Measurements from ENCODE around the gene ILKAP.

ILKAP gene

DNA sequence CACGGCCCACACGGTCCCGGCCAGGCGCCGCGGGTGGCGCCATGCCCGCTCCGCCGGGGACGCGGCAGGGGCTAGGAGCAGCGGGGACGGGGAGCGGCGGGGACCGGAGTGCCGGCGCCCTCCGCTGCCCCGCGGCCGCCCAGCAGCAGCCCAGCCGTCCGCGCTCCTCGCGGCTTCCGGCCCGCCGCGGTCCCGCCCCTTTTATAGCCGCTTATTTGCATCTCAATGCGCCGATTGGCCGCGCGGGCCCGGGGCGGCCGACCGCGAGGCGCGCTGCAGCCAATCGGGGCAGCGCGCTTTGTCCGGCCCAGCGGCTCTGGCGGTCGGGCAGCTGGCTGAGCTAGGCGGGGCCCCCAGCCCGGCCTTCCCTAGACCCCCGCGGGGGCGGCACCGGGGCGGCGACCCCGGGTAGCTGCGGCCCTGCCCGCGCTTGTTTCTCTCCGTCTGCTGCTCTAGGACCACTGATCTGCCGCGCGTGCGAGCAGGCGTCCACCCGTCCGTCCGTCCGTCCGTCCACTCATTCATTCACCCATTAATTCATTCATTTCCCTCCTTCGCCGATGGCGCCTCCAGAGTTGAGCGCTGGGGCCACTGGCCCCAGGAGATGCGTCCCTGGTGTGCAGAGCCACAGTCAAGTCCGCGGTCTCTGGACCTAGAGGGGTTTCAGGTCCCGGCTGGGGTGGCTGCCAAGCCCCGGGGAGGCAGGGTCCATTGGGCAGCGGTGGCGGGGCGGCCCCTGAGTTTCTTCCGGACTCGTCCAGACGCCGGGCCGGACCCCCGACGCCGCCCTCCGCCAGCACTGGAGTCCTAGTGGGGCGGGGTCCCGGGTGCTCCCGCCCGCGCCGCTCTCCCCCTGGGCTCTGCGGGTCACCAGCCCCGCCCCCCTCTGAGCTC, 36.6 kb upstream of the ILKAP start, which contains the start of gene HES6:
Gene HES6 (minus strand): TSS at position 176 of the 894 bp plus-strand sequence. CDS start 133 bp downstream, at position 43.
- TF ChIP-seq FOXP2 (optimal IDR thresholded peaks at IDR 0.05; ENCODE audit: borderline replicate concordance, extremely low read depth, extremely low read length, insufficient read depth) = peak; percentile 56
- TF ChIP-seq TAF1 (IDR thresholded peaks at IDR 0.05; ENCODE audit: borderline replicate concordance, insufficient read depth, low read length) = 0 out of 2 replicates have a peak, but pooled peaks have one; percentile 51
- TF ChIP-seq, protein P1, sequence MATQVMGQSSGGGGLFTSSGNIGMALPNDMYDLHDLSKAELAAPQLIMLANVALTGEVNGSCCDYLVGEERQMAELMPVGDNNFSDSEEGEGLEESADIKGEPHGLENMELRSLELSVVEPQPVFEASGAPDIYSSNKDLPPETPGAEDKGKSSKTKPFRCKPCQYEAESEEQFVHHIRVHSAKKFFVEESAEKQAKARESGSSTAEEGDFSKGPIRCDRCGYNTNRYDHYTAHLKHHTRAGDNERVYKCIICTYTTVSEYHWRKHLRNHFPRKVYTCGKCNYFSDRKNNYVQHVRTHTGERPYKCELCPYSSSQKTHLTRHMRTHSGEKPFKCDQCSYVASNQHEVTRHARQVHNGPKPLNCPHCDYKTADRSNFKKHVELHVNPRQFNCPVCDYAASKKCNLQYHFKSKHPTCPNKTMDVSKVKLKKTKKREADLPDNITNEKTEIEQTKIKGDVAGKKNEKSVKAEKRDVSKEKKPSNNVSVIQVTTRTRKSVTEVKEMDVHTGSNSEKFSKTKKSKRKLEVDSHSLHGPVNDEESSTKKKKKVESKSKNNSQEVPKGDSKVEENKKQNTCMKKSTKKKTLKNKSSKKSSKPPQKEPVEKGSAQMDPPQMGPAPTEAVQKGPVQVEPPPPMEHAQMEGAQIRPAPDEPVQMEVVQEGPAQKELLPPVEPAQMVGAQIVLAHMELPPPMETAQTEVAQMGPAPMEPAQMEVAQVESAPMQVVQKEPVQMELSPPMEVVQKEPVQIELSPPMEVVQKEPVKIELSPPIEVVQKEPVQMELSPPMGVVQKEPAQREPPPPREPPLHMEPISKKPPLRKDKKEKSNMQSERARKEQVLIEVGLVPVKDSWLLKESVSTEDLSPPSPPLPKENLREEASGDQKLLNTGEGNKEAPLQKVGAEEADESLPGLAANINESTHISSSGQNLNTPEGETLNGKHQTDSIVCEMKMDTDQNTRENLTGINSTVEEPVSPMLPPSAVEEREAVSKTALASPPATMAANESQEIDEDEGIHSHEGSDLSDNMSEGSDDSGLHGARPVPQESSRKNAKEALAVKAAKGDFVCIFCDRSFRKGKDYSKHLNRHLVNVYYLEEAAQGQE (IDR thresholded peaks at IDR 0.05; ENCODE audit: insufficient read depth in 1 of 2, low read depth in 2 of 2, low read length in 2 of 2) = no peak
- TF ChIP-seq POLR2AphosphoS5 (IDR thresholded peaks at IDR 0.05; ENCODE audit: low read depth, low read length) = peak; percentile 91
- TF ChIP-seq SIN3A (IDR thresholded peaks at IDR 0.05; ENCODE audit: borderline replicate concordance, insufficient read depth, low read length) = no peak

DNA sequence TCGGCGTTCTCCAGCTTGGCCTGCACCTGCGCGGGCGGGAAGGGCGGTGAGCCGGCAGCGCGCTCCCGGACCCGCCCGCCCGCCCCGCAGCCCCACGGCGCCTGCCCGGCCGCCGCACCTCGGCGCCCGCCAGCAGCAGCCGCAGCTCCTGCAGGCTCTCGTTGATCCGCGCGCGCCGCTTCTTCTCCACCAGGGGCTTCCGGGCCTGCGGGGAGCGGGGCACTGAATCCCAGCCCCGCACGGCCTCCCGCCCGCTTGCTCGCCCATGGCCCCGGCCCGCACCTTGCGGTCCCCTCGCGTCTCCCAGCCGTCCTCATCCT, 36.0 kb upstream of the ILKAP start:
- TF ChIP-seq TAF1 (IDR thresholded peaks at IDR 0.05; ENCODE audit: borderline replicate concordance, insufficient read depth, low read length) = no peak
- TF ChIP-seq, protein P1 (IDR thresholded peaks at IDR 0.05; ENCODE audit: insufficient read depth in 1 of 2, low read depth in 2 of 2, low read length in 2 of 2) = no peak
- no peak for TF ChIP-seq SIN3A (IDR thresholded peaks at IDR 0.05; ENCODE audit: borderline replicate concordance, insufficient read depth, low read length)
- no peak for TF ChIP-seq FOXP2 (optimal IDR thresholded peaks at IDR 0.05; ENCODE audit: borderline replicate concordance, extremely low read depth, extremely low read length, insufficient read depth)
- TF ChIP-seq POLR2AphosphoS5 (IDR thresholded peaks at IDR 0.05; ENCODE audit: low read depth, low read length) = no peak

DNA sequence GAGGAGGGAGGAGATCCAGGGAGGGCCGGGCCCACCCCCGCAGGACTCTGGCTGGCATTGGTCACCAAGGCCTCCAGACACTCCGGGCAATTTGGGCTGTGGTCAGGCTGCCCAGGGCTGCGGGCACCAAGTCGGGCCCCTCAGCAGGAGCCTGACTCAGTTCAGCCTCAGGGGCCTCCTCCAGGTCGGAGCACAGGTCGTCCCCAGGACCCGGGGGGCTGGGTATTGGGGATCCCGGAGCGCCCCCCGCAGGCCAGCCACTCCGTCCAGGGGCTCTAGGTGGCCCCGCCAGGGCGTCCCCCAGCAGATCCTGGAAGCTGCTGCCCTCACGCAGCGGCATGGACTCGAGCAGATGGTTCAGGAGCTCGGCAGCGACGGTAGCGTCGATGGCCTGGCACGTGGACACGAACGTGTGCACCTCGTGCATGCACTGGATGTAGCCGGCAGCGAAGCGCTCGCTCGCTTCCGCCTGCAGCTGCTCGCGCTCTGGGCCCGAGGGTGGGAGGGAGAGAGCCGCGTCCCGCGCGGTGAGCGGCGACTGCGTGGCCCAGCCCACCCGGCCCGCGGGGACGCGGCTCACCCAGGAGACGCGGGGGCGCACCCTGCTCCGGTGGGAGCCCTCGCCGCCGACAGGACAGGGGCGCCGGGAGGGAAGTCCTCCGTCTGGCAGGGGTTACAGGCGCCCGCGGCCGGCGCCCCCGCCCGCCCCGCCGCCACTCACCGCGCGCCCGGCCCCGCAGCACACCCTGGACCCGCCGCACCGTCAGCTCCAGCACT, 35.5 kb upstream of the ILKAP start:
- peak; percentile 54 for TF ChIP-seq FOXP2 (optimal IDR thresholded peaks at IDR 0.05; ENCODE audit: borderline replicate concordance, extremely low read depth, extremely low read length, insufficient read depth)
- TF ChIP-seq TAF1 (IDR thresholded peaks at IDR 0.05; ENCODE audit: borderline replicate concordance, insufficient read depth, low read length) = no peak

DNA sequence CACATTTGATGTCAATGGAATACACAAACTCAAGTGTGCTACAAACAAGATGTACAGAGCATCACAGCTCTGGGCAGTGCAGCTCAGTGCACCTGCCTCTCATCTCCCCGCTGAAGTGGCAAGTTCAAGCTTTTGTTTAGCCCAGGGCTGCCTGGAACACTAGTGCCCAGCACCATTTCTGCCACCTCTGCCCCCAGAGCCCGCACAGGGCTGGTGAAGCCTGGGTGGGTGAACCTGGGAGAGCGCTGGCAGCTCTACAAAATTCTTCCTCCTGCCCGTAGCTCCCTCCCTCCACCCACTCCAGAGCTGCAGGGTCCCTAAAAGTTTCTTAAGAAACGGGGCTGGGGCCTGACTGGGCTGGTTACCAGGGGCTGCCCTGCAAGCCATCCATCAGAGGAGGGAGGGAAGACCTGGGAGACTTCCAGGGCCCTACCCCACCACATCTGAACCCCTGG, 34.8 kb upstream of the ILKAP start:
- no peak for TF ChIP-seq TAF1 (IDR thresholded peaks at IDR 0.05; ENCODE audit: borderline replicate concordance, insufficient read depth, low read length)
- no peak for TF ChIP-seq POLR2AphosphoS5 (IDR thresholded peaks at IDR 0.05; ENCODE audit: low read depth, low read length)
- TF ChIP-seq FOXP2 (optimal IDR thresholded peaks at IDR 0.05; ENCODE audit: borderline replicate concordance, extremely low read depth, extremely low read length, insufficient read depth) = no peak
- TF ChIP-seq SIN3A (IDR thresholded peaks at IDR 0.05; ENCODE audit: borderline replicate concordance, insufficient read depth, low read length) = no peak
- TF ChIP-seq, protein P1 (IDR thresholded peaks at IDR 0.05; ENCODE audit: insufficient read depth in 1 of 2, low read depth in 2 of 2, low read length in 2 of 2) = no peak

DNA sequence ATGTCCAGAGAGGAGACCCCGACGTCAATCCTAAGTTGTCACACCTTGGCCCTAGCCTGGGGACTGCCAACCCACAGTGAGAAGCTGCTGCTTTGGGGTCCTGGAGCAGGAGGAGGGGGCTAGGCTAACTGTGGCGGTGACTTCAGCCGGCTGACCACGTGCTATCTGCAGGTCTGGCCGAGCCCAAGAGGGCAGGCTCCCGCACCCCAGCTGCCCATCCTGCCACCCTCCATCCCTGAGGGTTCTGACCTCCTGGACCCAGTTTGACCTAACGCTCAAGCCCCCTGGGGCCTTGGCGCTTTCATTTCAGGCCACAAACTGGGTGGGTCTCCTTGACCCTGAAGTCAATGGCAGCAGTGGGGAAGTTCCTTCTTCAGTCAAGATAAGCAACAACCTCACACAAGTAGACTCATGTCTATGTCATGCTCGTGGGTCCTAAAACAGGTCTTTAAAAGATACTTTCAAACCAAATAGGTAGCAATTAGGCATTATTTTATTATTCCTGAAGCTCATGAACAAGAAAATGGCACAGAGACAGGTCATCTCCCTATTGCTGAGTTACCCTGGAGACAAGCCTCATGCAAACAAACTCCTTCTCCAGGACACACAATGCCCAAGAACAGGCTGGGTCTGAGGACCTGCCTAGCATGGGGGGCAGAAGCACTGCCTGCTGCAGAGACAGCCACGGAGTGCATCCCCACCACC, 34.1 kb upstream of the ILKAP start:
- TF ChIP-seq FOXP2 (optimal IDR thresholded peaks at IDR 0.05; ENCODE audit: borderline replicate concordance, extremely low read depth, extremely low read length, insufficient read depth) = no peak
- TF ChIP-seq, protein P1 (IDR thresholded peaks at IDR 0.05; ENCODE audit: insufficient read depth in 1 of 2, low read depth in 2 of 2, low read length in 2 of 2) = no peak
- TF ChIP-seq SIN3A (IDR thresholded peaks at IDR 0.05; ENCODE audit: borderline replicate concordance, insufficient read depth, low read length) = no peak
- TF ChIP-seq TAF1 (IDR thresholded peaks at IDR 0.05; ENCODE audit: borderline replicate concordance, insufficient read depth, low read length) = no peak
- TF ChIP-seq POLR2AphosphoS5 (IDR thresholded peaks at IDR 0.05; ENCODE audit: low read depth, low read length) = no peak

All from PFSK-1 (cell line).